HepG2 (cell line): ENCODE results near the gene FBH1. TPM values are rescaled to one million over a fixed set of nuclear protein-coding genes. Genes with fewer than 3 reads are reported as not detected.

Experiments used
- ATAC-seq: fragments of 200-7000 bp; cut with Tn5 transposase; 3 replicates; pipeline ENCODE4 v1.9.1; 2020; ENCODE audit warnings: mild to moderate bottlenecking, moderate library complexity
- BruUV-seq: library from RNA; stranded (reverse); fragments of 400-500 nt; replicated peaks from 2 replicates; lab custom pipeline; 2021; lab: Mats Ljungman, UMichigan
- CTCF ChIA-PET: fragments of 300-600 bp; formaldehyde crosslinking; extraction: SDS; loops from one replicate; lab custom pipeline; 2021; ENCODE audit warnings: low total read pairs, inconsistent platforms, low intra/inter-chr PET ratio; lab: Yijun Ruan, JAX
- POLR2A ChIA-PET: fragments of 350-600 bp; sonication (Branson Sonifier 250); formaldehyde crosslinking; loops from one replicate; lab custom pipeline; 2020; ENCODE audit warnings: antibody characterized with exemption, inconsistent platforms; lab: Yijun Ruan, JAX
- DNase-seq: peaks from one replicate; pipeline ENCODE4 v3.0.0-alpha.2; 2015; ENCODE audit warnings: low spot score
- FAIRE-seq: peaks from 3 replicates; lab custom pipeline; 2011; peaks lifted over from hg19 to GRCh38; lab: Jason Lieb, UNC
- H2AFZ ChIP-seq: one replicate; pipeline ENCODE4 v1.6.1; 2011; ENCODE audit warnings: low read length, inconsistent platforms
- H3K27ac ChIP-seq: fragments of 300-600 bp; 3 replicates; pipeline ENCODE4 v1.8.0; 2011; ENCODE audit warnings: mixed run types, mild to moderate bottlenecking, mixed read lengths, low read length, inconsistent platforms; ENCODE audit not compliant: insufficient read depth; ENCODE audit errors: extremely low read length
- H3K27me3 ChIP-seq, 2 experiments: fragments of 200-600 bp in 1 of 2; 2 replicates in 1 of 2; 3 replicates in 1 of 2; pipeline versions ENCODE4 v1.6.0 to v1.8.0; 2011; ENCODE audit warnings: low read length in 2 of 2, mild to moderate bottlenecking in 2 of 2, moderate library complexity in 2 of 2, inconsistent platforms in 1 of 2; ENCODE audit not compliant: insufficient read depth in 2 of 2, control insufficient read depth in 1 of 2
- H3K36me3 ChIP-seq, 2 experiments: fragments of 200-600 bp in 1 of 2; replicated peaks in 1 of 2; 2 replicates in 1 of 2; 3 replicates in 1 of 2; pipeline versions ENCODE4 v1.5.1 to v1.8.0; 2011; ENCODE audit warnings: low read length in 2 of 2, inconsistent platforms in 1 of 2; ENCODE audit not compliant: insufficient read depth in 2 of 2, control insufficient read depth in 1 of 2
- H3K4me1 ChIP-seq: 2 replicates; pipeline ENCODE4 v1.5.1; 2012; ENCODE audit warnings: low read length, inconsistent platforms; ENCODE audit not compliant: insufficient read depth
- H3K4me2 ChIP-seq: 2 replicates; pipeline ENCODE4 v1.6.0; 2011; ENCODE audit warnings: low read depth, low read length, inconsistent platforms
- H3K4me3 ChIP-seq, 3 experiments: fragments of 200-600 bp in 1 of 3; sonication (generic), shearing (Covaris generic) in 1 of 3; replicated peaks in 1 of 3; 2 replicates each; pipeline ENCODE4 v1.5.1; 2011 to 2016; ENCODE audit warnings: low read length in 3 of 3, inconsistent platforms in 2 of 3, low read depth in 2 of 3, mild to moderate bottlenecking in 2 of 3, control low read depth in 1 of 3, mixed read lengths in 1 of 3; ENCODE audit not compliant: insufficient read depth in 1 of 3
- H3K79me2 ChIP-seq: one replicate; pipeline ENCODE4 v1.6.1; 2011; ENCODE audit warnings: low read length, inconsistent platforms; ENCODE audit not compliant: insufficient read depth
- H3K9ac ChIP-seq: 2 replicates; pipeline ENCODE4 v1.6.0; 2011; ENCODE audit warnings: mild to moderate bottlenecking, low read depth, low read length, inconsistent platforms; ENCODE audit not compliant: insufficient read depth
- H3K9me3 ChIP-seq: 2 replicates; pipeline ENCODE4 v1.5.1; 2012; ENCODE audit warnings: mild to moderate bottlenecking, low read length
- H4K20me1 ChIP-seq: 2 replicates; pipeline ENCODE4 v1.6.0; 2011; ENCODE audit warnings: inconsistent platforms, mild to moderate bottlenecking, low read length, moderate library complexity; ENCODE audit not compliant: insufficient read depth
- HNRNPLL ChIP-seq: fragments of 200-400 bp; formaldehyde crosslinking; IDR thresholded peaks from 2 replicates; pipeline ENCODE4 v1.6.1; 2017; ENCODE audit warnings: mild to moderate bottlenecking, low read depth, low read length; ENCODE audit not compliant: poor library complexity, severe bottlenecking
- IRX3 ChIP-seq: sonication (generic); formaldehyde crosslinking; IDR thresholded peaks from 2 replicates; pipeline ENCODE4 v1.8.1; 2023; ENCODE audit warnings: mild to moderate bottlenecking, low read depth, missing genetic modification reagents, borderline replicate concordance
- POLR2AphosphoS5 ChIP-seq: IDR thresholded peaks from 2 replicates; pipeline ENCODE4 v1.6.1; 2012; ENCODE audit warnings: low read depth, low read length
- ZNF687 ChIP-seq: sonication (generic); formaldehyde crosslinking; IDR thresholded peaks from 2 replicates; pipeline ENCODE4 v1.5.1; 2020; ENCODE audit warnings: mild to moderate bottlenecking, missing genetic modification reagents, moderate library complexity
- WGBS: methylation state at CpG from one replicate; pipeline ENCODE4 v1.1.6; 2017; ENCODE audit warnings: low lambda C conversion rate; 5-methylcytosine and 5-hydroxymethylcytosine counted together
- in situ Hi-C: cut with HindIII; loops from 2 replicates; pipeline ENCODE4 v1.10.0; 2017; ENCODE audit warnings: low pct_unique_long_range_greater_than_20kb; ENCODE audit not compliant: extremely low pct_ligation_motif_present
- intact Hi-C: fragments of 100-400 bp; cut with micrococcal nuclease; formaldehyde crosslinking; loops from one replicate; pipeline ENCODE4 v1.10.0; 2022; ENCODE audit not compliant: unreplicated experiment
- polyA plus RNA-seq, 8 experiments: library from polyadenylated mRNA; depleted of rRNA in 3 of 8; stranded (reverse) in 7 of 8; unstranded in 1 of 8; fragments of >200 nt; fragmentation: Illumina TruSeq in 4 of 8; extraction: Trizol in 4 of 8; gene quantifications; 2 replicates each; pipeline versions ENCODE4 v1.2.1 to v1.2.3, GENCODE V29; 2011 to 2016; ENCODE audit warnings: low read depth in 4 of 8, missing spikeins in 1 of 8, mixed read lengths in 1 of 8; ENCODE audit not compliant: insufficient read depth in 1 of 8
- total RNA-seq, 5 experiments: library from RNA; depleted of rRNA; stranded (reverse); fragments of >200 nt; fragmentation: Illumina TruSeq; extraction: Trizol; gene quantifications; 2 replicates each; pipeline ENCODE4 v1.2.3, GENCODE V29; 2016; ENCODE audit warnings: low read depth in 1 of 5

FBH1 gene
- total and polyA plus RNA-seq, 2 of the 13 experiments (the other 11 are each of a cell fraction or from before 2014, with no cell fraction given), result 48.8 to 60.3 TPM

DNA sequence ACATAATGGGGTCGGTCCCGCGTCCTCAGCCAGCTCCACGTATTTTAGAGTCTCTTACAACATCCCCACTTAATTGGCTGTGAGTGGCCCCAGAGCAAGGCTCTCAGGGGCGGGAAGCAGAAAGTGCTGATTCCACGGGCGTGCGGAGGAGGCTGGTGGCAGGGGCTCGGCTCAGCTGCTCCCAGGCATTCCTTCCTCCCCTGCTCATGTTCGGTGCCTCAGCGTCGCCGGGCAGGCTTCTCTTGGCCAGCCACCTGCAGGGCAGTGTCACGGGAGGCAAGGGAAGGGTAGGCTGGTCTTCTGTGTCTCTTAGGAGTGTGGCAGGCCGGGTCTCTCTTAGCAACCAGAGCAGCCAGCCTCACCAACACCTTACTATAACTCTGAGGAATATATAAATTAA lies 53.5 kb downstream of the FBH1 start:
- in situ Hi-C loops, result no loop called here
- Histone ChIP-seq H2AFZ (peak overlapping the region; percentile 29), H3K79me2 (no peaks in the 10 kb centered on the region), H3K9me3 (no peaks in the 10 kb centered on the region)
- TF ChIP-seq HNRNPLL, result peak; percentile 22
- peak; percentile 41; the same call in 1 of the 2 replicates for TF ChIP-seq ZNF687 (CRISPR knock-in tag)
- TF ChIP-seq IRX3 (CRISPR knock-in tag), result no peak
- no peak for TF ChIP-seq POLR2AphosphoS5
- TF ChIP-seq, all 625 proteins: peak for 2
- no peak overlapping the region for H3K9ac ChIP-seq
- peak overlapping the region in 2 of 3 experiments; percentile 2 to 48; a peak in 1 of 6 replicates for H3K4me3 ChIP-seq
- CTCF ChIA-PET, result no interaction called here
- H4K20me1 ChIP-seq, result no peaks in the 10 kb centered on the region
- peaks cover 5 to 45% of the 10 kb centered on the region in 2 experiments; a peak in 4 of 5 replicates for H3K27me3 ChIP-seq
- intact Hi-C loops, result loop anchor here (10.0 kb wide), 1 partner anchor 141 kb away; the partner anchor contains the start of gene RBM17
- 11% methylated on average over 7 of the region's 15 CpGs for WGBS
- no TSS peak for BruUV-seq
- POLR2A ChIA-PET, result no interaction called here
- H3K4me1 ChIP-seq, result peaks cover 39% of the 10 kb centered on the region
- ATAC-seq (peak; percentile 44), FAIRE-seq (no peak), DNase-seq (no peak)
- peak overlapping the region; percentile 67 for H3K4me2 ChIP-seq
- no peak overlapping the region for H3K27ac ChIP-seq
- peaks cover 0 to 3% of the 10 kb centered on the region in 2 experiments; a peak in 1 of 5 replicates for H3K36me3 ChIP-seq
